GM19438 (cell line): ENCODE results near the gene ECHDC3.
"Not testable (repeated sequence)": the region's sequence is repeated elsewhere in the genome, so short reads cannot be mapped to it uniquely, and the experiment has no call there.

ENCODE experiments used
- ATAC-seq: cut with Tn5 transposase; IDR thresholded peaks from one replicate; pipeline ENCODE4 v1.9.1; 2021; ENCODE audit warnings: low read depth; ENCODE audit not compliant: unreplicated experiment

The ECHDC3 gene, protein sequence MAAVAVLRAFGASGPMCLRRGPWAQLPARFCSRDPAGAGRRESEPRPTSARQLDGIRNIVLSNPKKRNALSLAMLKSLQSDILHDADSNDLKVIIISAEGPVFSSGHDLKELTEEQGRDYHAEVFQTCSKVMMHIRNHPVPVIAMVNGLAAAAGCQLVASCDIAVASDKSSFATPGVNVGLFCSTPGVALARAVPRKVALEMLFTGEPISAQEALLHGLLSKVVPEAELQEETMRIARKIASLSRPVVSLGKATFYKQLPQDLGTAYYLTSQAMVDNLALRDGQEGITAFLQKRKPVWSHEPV

DNA sequence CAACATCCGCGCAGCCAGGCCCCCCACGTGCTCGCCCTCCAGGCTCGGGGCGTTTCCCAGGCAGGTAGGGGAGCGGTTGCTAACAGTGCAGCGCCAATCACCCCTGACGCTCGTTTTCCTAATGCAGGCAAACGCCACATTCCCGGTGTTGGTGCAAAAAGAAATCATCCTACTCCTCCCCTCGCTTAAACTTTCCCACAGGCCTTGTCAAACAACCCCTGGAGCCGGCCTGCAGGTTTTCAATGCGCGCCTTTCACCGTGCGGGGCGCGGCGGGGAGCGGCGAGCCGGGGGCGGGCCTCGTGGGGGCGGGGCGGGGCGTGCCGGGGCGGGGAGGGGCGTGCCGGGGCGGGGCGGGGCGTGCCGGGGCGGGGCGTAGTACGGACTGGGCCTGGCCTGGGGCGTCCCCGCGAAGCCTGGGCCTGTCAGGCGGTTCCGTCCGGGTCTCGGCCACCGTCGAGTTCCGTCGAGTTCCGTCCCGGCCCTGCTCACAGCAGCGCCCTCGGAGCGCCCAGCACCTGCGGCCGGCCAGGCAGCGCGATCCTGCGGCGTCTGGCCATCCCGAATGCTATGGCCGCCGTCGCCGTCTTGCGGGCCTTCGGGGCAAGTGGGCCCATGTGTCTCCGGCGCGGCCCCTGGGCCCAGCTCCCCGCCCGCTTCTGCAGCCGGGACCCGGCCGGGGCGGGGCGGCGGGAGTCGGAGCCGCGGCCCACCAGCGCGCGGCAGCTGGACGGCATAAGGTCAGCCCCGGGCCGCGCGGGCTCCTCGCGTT, at the start of gene ECHDC3:
ECHDC3 (plus strand) TSS at position 374 of the 770 bp plus-strand sequence; CDS start at position 569, 195 bp downstream.
- peak; percentile 74 for ATAC-seq

DNA sequence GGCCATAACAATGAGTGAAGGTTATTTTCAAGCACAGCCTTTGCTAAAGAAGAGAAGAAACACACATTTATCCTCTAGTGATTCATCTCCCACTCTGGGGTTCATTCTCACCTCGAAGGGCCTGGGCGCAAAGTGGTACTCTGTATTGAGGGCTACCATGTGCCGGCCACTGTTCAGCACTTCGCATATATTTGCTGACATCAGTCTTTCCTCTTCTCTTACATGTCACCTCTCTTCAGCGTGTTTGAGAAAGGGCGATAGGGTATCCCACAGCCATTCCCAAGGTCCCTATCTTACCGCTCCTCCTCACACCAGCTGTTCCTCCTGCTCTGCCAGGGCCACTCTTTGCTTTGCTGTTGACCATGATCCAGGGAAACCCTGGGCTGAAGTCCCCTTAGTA, 48.8 kb upstream of the ECHDC3 start:
- ATAC-seq = no peak

DNA sequence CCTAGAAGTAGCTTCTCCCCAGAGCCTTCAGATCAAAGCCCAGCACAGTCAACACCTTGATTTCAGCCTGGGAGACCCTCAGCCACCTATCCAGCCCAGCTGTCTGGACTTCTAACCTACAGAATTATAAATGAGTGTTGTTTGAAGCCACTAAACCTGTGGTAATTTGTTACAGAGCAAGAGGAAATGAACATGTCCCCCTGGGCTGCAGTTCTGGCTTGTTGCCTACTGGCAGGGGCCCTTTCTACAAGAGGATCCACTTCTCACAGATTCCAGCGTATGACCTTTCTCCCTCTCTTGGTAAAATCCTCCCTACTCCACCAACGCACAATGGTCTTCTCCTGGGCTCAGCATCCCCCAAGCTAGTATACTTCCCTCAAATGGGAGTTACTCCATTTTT, 46.4 kb upstream of the ECHDC3 start:
- no peak for ATAC-seq

DNA sequence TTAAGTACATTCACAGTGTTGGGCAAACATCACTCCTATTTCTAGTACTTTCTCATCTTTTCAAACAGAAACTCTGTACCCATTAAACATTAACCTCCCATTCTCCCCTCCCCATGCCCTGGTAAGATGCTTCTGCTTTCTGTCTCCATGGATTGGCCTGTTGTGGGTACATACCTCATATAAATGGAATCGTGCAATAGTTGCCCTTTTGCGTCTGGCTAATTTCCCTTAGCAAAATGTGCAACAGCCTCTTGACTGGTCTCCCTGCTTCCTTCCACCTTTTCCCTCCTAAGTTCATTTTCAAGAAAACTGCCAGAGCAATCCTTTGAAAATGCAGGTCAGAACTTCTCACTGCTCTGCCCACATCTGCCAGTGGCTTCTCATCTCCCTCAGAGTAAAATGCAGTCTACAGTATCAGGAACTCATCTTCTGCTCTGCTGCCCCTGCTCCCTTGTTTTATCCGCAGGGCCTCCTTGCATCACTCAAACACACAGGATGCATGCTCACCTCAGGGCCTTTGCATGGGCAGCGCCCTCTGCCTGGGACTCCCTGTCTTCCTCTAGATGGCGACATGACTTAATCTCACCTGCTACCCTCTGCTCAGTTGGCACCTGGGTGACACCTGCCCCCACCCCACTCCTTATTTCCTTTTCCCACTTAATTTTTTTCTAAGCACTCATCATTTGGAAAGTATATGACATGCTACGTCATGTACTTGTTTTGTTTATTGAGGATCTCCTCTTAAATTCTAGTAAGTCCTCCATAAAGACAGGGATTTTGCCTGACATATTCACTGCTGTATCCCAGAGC, 44.3 kb upstream of the ECHDC3 start:
- ATAC-seq = peak; percentile 50

DNA sequence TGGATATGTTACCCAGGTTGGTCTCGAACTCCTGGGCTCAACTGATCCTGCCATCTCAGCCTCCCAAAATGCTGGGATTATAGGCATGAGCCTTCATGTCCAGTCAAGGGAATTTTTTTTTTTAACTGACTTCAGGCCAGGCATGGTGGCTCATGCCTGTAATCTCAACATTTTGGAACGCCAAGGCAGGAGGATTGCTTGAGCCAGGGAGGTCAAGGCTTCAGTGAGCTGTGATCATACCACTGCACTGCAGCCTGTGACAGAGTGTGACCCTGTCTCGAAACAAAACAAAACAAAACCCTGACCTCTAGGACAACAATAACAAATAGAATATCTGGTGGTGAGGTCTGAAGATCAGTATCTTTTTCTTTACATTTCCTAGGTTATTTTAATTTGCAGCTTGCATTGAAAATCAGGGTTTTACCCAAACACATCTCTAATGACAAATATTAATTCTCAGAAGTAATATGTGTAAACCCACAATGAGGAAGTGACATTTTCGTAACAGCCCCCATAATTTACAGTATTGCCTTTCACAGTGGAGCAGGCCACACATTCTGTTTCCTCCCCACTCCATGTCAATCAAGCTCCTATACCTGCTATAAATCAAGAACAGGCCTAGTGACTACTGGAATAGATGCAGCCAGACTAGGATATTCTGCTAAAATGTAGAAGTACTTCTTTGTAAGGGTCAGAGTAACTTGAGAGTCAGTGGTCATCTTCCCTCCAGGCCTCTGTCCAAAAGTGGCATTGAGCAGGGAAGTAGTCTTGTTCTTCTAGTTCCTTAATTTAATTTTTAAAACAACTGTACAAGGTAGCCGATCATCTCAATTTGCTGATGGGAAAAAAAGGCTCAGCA, 43.3 kb upstream of the ECHDC3 start:
- ATAC-seq = peak; percentile 73

DNA sequence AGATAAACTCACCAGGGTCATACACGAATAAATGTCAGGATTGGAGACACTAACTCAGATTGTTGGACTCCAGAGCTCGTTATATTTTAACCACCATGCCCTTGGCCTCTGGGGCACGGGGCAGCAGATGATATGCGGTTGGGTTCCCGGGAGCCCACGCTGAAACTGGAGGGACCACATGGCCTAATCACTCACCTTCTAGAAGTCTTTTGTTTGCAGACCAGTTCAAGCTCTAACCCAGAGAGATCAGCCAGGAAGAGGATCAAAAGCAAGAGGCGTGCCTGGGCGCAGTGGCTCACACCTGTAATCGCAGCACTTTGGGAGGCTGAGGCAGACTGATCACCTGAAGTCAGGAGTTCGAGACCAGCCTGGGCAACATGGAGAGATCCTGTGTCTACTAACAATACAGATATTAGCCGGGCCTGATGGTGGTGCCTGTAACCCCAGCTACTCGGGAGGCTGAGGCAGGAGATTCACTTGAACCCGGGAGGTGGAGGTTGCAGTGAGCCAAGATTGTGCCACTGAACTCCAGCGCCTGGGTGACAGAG, 42.6 kb upstream of the ECHDC3 start:
- ATAC-seq = no peak

DNA sequence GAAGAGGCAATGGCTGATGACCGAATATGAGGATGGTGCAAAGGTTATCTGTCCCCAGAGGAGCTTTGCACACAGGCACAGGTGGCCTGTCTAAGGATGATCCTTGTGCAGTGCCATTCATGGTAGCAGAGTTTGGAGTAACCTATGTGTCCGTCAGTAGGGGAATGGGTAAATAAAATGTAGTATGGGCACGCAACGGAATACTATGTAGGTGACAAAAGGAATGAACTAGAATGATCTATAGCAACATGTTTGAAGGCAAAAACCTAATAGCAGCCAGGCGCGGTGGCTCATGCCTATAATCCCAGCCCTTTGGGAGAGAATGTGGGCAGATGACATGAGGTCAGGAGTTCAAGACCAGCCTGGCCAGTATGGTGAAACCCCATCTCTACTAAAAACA, 41.6 kb upstream of the ECHDC3 start:
- no peak for ATAC-seq

DNA sequence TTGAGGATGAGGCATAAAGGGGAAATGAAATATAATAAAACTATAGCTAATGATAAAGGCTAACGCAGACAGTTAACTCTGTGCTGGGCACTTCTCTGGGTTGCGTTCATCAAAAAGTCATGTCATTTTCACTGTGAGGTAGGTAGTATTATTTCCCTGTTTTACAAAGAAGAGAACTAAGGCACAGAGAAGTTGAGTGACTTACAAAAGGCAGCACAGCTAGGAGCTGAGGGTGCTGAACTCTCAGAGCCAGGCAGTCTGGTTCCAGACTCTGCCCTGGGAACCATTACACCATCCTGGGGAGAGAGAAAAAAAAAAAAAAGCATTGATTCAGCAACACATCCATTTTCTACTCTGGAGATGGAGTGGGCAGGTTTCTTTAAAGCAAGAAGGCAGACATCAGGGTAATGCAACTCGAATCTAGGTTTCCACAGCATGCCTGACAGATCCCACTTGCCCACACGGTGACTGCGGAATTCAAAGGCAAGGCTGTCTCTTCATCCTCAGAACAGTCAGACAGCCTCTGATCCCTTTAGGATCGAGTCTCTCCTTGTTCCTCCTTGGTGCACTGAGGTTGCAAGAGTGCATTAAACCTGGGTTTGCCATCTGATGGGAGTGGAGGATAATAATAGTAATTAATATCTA, 40.6 kb upstream of the ECHDC3 start:
- ATAC-seq = no peak

DNA sequence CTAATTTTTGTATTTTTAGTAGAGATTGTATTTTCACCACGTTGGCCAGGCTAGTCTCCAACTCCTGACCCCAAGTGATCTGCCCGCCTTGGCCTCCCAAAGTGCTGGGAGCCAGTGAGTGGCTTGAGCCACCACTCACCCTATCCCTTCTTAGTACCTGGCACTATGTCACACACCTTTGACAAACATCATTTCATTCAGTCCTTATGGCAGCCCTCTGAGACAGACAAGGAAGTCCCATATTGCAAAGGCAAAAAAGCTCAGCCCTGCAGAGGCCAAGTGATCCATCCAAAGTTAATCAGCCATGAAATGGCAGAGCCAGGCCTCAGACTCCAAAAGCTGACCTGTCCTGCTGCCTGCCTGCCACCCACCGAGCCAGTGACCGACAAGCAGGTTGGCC, 39.9 kb upstream of the ECHDC3 start:
- ATAC-seq = no peak

DNA sequence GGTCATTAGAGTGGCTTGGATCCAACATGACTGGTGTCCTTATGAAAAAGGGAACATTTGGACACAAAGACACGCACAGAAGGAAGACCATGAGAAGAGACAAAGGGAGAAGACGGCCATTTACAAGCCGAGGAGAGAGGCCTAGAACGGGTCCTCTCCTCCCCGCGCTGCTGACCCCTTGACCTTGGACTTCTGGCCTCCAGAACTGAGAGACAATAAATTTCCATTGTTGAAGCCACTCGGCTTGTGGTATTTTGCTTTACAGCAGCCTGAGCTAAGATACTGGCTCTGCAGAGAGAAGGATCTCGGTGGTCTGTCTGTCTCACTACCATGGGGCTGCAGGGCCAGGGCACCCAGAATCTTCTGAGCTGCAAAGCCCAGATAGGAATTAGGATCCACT, 38.1 kb upstream of the ECHDC3 start:
- no peak for ATAC-seq

DNA sequence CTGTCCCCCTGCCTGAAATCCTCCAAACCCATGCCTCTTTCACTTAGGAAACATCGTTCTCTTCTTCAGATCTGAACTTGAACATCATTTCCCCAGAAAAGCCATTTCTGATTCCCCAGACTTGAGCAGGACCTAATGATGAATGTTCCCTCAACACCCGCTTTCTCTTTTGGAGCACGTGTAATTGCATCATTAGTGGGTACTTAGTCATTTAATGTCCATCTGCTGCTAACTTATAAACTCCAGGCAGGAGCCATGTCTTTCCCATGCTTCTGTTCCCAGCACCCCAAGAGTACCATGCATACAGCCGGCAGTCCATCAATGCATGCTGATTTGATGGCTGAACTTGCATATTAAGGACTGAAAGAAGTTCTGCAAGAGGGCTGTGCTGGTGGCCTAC, 36.5 kb upstream of the ECHDC3 start:
- ATAC-seq = no peak

DNA sequence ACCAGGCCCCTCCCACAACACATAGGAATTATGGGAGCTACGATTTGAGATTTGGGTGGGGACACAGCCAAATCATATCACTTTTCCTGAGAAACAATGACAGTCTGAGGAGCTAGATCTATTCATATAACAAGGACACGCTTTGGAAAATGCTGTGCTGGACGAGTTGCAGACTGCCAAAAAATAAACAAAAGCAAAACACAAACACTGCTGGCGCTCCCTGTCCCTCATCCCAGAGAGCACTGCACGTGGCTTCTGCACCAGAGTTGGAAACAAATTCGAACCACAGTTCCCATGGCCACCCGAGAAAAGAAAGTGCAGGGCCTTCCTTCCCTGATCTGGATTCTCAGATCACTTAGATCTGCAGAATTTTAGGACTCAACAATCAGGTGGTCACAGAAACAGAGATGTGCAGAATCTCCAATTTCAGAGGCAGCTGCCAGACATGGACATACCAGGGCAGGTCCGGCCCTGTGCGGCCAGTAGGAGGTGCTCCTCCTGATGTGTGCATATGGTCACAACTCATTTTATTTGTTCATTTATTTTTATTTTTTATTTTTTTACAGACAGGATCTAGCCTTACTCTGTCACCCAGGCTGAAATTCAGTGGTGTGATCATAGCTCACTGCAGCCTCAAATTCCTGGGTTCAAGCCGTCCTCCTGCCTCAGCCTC, 35.2 kb upstream of the ECHDC3 start:
- ATAC-seq = no peak

DNA sequence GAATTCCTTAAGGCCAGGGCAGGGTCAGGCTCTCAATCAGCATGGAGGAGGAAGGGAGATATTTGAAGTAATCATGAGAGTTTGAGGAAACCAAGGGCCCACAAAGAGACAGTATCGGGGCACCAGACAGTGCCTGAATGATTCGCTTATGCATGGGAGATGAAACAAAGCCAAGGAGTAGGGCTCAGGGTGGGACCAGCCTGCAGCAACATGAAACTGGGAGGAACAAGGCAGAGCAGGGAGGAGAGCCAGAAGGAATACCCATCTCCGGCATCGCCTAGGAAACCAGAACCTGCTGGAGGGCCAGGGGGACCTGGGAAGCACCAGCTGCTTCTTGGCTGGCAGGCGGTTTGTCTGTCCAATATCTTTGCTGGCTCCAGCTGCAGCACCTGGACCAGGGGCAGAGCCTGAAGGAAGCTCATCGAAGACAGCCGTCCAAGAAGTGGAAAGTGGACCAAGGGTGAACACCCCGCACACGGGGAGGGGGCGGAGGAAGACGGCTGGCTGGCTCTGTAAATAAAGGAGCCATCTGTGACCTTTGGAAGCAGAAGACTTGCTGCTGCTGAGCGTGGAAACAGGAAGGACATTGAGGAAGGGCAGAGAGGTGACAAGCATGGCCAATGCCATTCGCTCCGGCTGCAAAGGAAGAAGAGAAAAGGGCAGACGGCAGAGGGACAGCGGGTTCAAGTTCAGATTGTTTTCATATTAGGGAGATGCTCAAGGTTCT, 34.4 kb upstream of the ECHDC3 start:
- ATAC-seq = no peak

DNA sequence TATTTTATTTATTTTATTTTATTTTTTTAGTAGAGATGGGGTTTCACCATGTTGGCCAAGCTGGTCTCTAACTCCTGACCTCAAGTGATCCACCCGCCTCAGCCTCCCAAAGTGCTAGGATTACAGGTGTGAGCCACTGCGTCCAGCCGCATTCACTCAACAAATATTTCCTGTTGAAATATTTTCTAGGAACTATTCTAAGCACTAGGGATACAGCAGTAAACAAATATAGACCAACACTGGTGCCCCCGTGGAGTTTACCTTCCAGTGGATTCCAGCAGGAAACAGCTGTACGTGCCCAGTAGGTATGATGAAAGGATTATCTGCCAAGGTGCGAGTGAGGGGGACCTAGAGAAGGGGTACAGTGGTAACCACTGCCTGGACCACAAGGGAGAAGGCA, 33.4 kb upstream of the ECHDC3 start:
- not testable (repeated sequence) for ATAC-seq

DNA sequence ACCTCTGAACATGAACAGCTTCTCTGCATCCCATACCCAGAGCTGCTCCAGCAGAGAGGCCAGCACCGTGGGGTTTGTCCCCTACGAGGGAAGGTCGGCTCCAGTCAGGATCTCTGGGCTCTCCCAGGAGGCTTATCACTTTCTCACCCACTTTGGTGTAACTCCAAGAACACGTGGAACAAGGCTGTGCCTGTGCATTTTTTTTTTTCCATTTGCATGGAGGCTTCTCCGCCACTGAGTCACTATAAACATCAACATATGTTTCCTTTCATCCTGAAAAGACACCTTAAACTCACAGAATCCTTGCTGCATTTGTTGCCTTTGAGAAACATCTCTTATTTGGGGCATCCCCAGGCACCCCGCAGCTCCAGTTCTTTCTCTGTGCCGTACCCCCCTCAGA, 29.4 kb upstream of the ECHDC3 start:
- no peak for ATAC-seq

DNA sequence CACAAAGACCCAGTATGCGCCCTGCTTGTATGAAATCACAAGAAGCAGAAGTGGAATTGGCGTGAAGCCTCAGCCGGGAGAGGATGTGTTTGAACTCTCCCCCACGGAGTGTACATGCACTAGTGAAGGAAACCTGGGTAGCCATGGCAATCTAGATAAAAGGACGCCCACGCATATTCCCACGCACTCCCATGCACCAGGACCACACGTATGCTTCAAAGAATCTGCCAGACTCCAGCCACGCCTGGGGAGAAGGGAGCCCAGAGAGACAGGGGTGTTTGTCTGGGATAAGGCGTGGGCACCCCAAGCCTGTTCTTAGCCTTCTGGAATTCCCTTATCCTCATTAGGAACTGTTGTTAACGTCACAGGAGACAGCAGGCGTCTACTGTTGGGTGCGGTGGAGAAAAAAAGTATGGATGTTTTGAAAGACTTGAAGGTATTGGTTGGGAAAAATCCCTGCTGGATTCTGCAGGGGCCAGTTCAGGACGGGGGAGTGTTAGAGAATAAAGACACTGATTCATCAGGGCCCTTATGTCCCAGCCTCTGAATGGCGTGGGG, 28.9 kb upstream of the ECHDC3 start:
- ATAC-seq = no peak

DNA sequence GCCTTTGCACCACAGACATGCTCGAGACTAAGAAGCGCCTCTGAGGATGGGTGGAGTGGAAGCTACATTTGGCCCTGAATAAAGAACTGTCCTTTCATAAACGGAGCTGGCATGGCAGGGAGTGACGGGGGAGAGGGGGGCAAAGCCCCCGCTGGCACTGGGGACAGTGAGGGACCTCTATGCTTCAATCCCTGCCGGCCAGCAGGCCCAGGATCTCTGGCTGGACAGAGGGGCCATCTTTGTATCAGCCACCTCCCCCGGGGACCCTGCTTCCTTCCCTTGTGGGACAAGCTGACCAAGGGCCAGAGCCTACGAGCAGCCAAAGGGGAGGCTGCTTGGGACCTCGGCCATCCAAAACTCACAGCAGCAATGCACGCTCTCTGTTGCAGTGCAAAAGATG, 28.2 kb upstream of the ECHDC3 start:
- no peak for ATAC-seq

DNA sequence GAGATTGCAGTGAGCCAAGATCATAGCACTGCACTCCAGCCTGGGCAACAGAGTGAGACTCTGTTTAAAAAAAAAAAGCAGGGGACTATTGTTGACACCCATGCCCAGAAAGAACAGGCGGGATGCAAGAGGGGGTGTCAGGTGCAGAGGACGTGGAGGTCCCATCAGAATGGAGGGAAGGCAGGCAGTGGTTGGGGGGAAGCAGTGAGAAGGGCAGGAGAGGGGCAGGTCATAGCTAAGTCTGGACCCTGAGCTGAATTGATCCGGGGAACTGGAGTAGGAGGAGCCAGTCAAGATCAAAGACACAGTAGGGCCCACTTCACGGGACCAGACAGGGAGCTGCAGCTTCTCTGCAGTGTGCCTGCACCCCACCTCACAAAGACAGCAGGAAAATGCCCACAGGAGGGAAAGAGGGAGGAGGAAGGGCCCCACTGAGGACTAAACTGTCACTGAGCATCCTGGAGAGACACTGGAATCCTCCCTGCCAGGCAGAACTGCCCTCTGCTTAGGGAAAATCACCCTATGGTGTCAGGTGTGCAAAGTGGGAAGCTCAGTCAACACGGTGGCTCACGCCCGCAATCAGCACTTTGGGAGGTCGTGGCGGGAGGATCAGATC, 27.3 kb upstream of the ECHDC3 start:
- ATAC-seq = no peak
